Calu3 (cell line): ENCODE results near the gene NLGN1. TPM values are rescaled to one million over a fixed set of nuclear protein-coding genes. Genes with fewer than 3 reads are reported as not detected.

Source experiments
- BruUV-seq: library from RNA; stranded (reverse); fragments of 400-500 nt; replicated peaks from 2 replicates; lab custom pipeline; 2021; lab: Mats Ljungman, UMichigan
- CTCF ChIA-PET: fragments of 300-600 bp; sonication (Branson Sonifier 250); formaldehyde crosslinking; loops from one replicate; lab custom pipeline; 2022; ENCODE audit warnings: antibody characterized with exemption; lab: Charles Lee
- DNase-seq: peaks from one replicate; pipeline ENCODE4 v3.0.0; 2022
- H3K27ac Mint-ChIP-seq: one replicate; pipeline ENCODE4 v1.8.0; 2022; ENCODE audit warnings: mixed read lengths; ENCODE audit not compliant: unreplicated experiment
- H3K27me3 Mint-ChIP-seq: one replicate; pipeline ENCODE4 v1.8.0; 2022; ENCODE audit warnings: mixed read lengths; ENCODE audit not compliant: unreplicated experiment
- H3K36me3 Mint-ChIP-seq: one replicate; pipeline ENCODE4 v1.8.0; 2022; ENCODE audit warnings: mild to moderate bottlenecking, moderate library complexity, mixed read lengths; ENCODE audit not compliant: insufficient read depth, unreplicated experiment
- H3K4me1 Mint-ChIP-seq: one replicate; pipeline ENCODE4 v1.8.0; 2022; ENCODE audit warnings: mild to moderate bottlenecking, low read depth, mixed read lengths; ENCODE audit not compliant: unreplicated experiment
- H3K4me3 Mint-ChIP-seq: one replicate; pipeline ENCODE4 v1.8.0; 2022; ENCODE audit warnings: mild to moderate bottlenecking, low read depth, moderate library complexity, mixed read lengths; ENCODE audit not compliant: unreplicated experiment
- H3K9me3 Mint-ChIP-seq: one replicate; pipeline ENCODE4 v1.8.0; 2022; ENCODE audit warnings: low read depth, mixed read lengths; ENCODE audit not compliant: unreplicated experiment
- CTCF ChIP-seq: fragments of 200-600 bp; IDR thresholded peaks from one replicate; pipeline ENCODE4 v1.8.0; 2022; ENCODE audit warnings: antibody characterized with exemption; ENCODE audit not compliant: unreplicated experiment
- intact Hi-C: fragments of 100-400 bp; cut with micrococcal nuclease; formaldehyde crosslinking; loops from one replicate; pipeline ENCODE4 v1.10.0; 2022; ENCODE audit not compliant: unreplicated experiment
- total RNA-seq: library from RNA; stranded (reverse); gene quantifications from 2 replicates; pipeline ENCODE4 v1.2.3, GENCODE V29; 2022

Gene NLGN1
- total RNA-seq, 1 experiment from 2014 or later, result 2.6 TPM

GRCh38 chr3:174020156-174020555 is 622.6 kb downstream of the NLGN1 start:
- H3K27me3 Mint-ChIP-seq, result no peaks in the 10 kb centered on the region
- BruUV-seq, result no TSS peak
- no peak for TF ChIP-seq CTCF
- H3K9me3 Mint-ChIP-seq, result no peaks in the 10 kb centered on the region
- H3K4me1 Mint-ChIP-seq, result no peaks in the 10 kb centered on the region
- no peak for DNase-seq
- no peak overlapping the region for H3K27ac Mint-ChIP-seq
- CTCF ChIA-PET, result no interaction called here
- intact Hi-C loops, result no loop called here
- no peak overlapping the region for H3K4me3 Mint-ChIP-seq
- H3K36me3 Mint-ChIP-seq, result no peaks in the 10 kb centered on the region

GRCh38 chr3:174023421-174023820 is 625.9 kb downstream of the NLGN1 start:
- Mint-ChIP-seq H3K27ac (no peak overlapping the region), H3K36me3 (no peaks in the 10 kb centered on the region), H3K4me3 (no peak overlapping the region), H3K4me1 (no peaks in the 10 kb centered on the region), H3K9me3 (peaks cover 11% of the 10 kb centered on the region), H3K27me3 (no peaks in the 10 kb centered on the region)
- no peak for TF ChIP-seq CTCF
- CTCF ChIA-PET, result no interaction called here
- intact Hi-C loops, result no loop called here
- no TSS peak for BruUV-seq
- DNase-seq, result no peak

GRCh38 chr3:174028673-174029072 is 631.1 kb downstream of the NLGN1 start:
- Mint-ChIP-seq H3K27me3 (no peaks in the 10 kb centered on the region), H3K4me1 (no peaks in the 10 kb centered on the region), H3K36me3 (no peaks in the 10 kb centered on the region), H3K27ac (no peak overlapping the region), H3K4me3 (no peak overlapping the region), H3K9me3 (peaks cover 16% of the 10 kb centered on the region)
- intact Hi-C loops, result no loop called here
- no peak for TF ChIP-seq CTCF
- DNase-seq, result no peak
- CTCF ChIA-PET, result no interaction called here
- BruUV-seq, result no TSS peak

- no peak for TF ChIP-seq CTCF
- Mint-ChIP-seq H3K4me3 (no peak overlapping the region), H3K27ac (no peak overlapping the region), H3K27me3 (no peaks in the 10 kb centered on the region), H3K4me1 (no peaks in the 10 kb centered on the region), H3K36me3 (no peaks in the 10 kb centered on the region), H3K9me3 (peaks cover 1% of the 10 kb centered on the region)
- CTCF ChIA-PET, result no interaction called here
- no peak for DNase-seq
- BruUV-seq, result no TSS peak
- intact Hi-C loops, result no loop called here
Observed at GRCh38 chr3:174035328-174035886, 637.9 kb downstream of the NLGN1 start.
